ENCODE data around the gene PLEKHG3.

The PLEKHG3 gene

DNA sequence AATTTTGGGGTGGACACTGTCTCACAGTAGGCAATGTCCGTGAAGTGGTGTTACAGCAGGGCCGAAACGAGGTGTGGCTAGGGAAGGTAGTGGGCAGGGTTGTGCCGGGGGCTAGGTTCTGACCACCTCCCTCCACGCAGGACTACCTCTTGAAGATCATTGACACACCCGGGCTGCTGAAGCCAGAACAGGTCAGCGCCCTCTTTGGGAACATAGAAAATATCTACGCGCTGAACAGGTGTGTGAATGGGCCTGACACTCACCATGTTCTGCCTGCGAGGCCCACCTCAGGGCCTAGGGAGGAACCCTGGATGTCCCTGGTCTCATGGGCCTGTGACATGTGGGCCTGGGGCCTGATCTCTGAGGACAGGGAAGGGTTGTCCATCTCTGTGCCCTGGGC lies 24.6 kb downstream of the PLEKHG3 start:
- DNase-seq = no peak

DNA sequence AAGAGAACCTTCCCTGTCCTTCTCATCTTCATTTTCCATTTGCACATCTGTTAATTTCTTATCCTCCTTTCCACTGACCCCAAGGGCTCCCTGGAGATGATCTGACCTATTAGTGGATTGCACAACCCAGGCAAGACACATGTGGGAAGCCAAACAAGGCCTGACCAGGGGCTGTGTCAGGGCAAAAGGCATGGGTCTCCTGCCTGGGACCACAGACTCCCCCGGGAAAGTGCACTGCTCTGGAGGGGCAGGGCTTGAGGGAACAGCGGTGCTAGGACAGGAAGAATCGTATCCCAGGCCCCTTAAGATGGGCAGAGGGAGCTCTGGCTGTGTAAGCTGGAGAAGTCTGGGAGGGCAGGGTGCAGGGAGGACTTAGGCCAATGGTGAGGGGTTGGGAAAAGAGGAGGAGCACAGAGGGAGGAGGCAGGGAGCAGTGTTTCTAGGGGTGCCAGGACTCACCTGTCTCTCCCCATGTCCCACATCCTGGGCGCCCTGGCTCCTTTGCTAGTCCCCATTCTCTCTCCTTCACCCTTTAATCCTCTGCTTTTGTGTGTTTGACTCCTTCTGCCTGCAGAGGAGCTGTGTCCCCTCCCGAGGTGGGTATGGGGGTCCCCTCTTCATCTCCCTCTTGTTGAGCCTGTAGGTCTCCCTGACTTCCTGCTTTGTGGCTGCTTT lies 25.3 kb downstream of the PLEKHG3 start:
- DNase-seq = no peak

DNA sequence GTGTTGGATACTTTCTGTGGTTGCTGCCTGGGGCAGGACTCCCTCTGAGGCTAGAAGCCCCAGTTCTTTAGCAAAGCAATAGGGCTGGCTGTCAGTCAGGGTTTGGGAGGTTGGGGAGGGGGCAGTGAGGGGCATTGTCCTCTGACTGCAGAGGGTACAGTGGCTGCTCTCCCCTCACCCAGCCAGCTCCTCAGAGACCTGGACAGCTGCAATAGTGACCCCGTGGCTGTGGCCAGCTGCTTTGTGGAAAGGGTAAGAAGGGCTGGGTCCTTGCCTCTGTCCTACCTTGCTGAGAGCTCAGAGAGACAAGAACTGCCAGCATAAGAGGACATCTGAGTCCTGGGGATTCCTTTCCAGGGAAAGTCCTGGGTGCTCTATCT lies 25.8 kb downstream of the PLEKHG3 start:
- DNase-seq = no peak

DNA sequence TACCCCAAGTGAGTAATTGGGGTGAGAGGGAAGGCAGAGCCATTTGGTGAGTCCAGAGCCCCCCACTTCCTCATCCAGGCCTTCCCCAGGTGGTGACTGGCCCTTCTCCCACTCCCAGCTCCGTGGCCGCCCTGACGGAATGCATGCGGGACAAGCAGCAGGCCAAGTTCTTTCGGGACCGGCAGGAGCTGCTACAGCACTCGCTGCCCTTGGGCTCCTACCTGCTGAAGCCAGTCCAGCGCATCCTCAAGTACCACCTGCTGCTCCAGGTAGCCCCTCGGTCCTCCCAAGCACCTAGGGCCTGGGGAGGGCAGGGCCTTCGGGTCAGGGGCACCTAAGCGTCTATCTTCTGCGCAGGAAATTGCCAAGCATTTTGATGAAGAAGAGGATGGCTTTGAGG lies 26.5 kb downstream of the PLEKHG3 start:
- no peak for DNase-seq

DNA sequence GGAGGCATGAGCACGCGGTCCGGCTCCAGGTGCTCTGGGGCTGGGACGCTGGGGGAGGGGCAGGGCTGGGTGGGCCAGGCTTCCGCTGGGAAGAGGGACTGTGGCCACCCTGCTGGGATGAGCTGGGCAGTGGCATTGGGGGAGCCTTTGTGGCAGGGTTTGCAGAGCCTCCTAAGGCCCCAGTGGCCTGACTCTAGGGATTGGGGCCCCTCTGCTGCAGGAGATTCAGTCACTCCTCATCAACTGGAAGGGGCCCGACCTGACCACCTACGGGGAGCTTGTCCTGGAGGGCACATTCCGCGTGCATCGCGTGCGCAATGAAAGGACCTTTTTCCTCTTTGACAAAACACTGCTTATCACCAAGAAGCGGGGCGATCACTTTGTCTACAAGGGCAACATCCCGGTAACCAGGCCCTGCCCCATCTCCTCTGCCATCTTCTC lies 26.9 kb downstream of the PLEKHG3 start:
- no peak for DNase-seq

GRCh38 chr14:64732066-64732465 lies 27.8 kb downstream of the PLEKHG3 start:
- no peak for DNase-seq

DNA sequence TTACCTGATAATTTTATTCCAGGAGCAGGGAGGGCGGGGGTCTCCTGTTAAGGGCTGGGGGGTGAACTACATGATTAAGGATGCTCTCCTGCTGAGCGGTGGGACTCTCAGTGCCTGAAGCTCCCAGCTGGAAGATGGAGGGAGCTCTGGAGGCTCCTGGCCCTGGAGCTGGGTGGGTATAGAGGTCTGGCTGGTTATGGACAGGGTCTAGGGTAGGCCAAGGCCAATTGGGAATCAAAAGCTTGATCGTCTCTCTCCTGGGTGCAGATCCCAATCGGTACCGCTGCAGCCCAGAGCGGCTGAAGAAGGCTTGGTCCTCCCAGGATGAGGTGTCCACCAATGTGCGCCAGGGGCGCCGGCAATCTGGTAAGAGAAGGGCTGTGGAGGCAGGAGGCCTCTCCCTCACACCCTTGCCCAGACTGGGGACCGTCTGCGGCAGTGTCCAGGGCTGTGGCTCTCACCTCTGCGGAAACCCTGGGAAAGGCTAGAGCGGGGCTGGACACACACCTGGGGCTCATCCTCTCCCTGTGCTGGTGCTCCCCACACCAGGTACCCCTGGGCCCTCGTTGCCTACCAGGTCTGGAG lies 28.4 kb downstream of the PLEKHG3 start:
- no peak for DNase-seq

DNA sequence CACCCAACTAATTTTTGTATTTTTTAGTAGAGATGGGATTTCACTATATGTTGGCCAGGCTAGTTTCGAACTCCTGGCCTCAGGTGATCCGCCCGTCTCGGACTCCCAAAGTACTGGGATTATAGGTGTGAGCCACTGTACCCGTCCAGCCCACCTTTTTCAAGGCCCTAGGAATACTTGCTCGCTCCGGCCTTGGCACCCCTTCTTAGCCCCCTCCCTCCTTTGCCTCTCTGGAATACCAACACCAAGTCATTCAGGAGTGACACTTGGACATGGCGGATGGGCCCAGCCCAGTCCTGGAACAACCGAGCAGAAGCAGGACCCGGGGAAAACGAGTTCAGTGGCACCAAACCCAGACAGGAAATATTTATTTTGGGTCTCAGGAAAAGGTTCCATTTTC lies 29.1 kb downstream of the PLEKHG3 start:
- DNase-seq = no peak

DNA sequence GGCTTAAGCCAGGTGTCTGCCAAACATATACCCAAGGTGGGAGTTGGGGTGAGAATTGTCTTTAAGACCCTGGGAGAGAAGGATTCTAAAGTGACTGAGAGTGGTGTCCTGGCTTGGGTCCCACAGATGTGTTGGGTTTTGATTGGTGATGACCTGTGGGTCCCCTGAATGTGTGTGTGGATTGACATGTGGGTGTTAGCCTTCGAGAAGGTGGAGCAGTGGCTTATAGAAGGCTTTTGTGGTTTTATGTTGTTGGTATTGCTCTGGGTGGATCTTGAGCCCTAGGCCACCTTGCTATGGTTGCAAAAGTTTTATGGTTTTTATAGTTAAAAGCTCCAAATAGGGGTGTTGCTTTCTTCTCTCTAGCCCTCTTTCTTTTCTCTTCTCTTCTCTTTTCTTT lies 29.7 kb downstream of the PLEKHG3 start:
- DNase-seq = no peak

- no peak for DNase-seq
Observed at GRCh38 chr14:64734990-64735389, 30.8 kb downstream of the PLEKHG3 start.

- DNase-seq = no peak
Observed at GRCh38 chr14:64736271-64737169, 32.3 kb downstream of the PLEKHG3 start.

DNA sequence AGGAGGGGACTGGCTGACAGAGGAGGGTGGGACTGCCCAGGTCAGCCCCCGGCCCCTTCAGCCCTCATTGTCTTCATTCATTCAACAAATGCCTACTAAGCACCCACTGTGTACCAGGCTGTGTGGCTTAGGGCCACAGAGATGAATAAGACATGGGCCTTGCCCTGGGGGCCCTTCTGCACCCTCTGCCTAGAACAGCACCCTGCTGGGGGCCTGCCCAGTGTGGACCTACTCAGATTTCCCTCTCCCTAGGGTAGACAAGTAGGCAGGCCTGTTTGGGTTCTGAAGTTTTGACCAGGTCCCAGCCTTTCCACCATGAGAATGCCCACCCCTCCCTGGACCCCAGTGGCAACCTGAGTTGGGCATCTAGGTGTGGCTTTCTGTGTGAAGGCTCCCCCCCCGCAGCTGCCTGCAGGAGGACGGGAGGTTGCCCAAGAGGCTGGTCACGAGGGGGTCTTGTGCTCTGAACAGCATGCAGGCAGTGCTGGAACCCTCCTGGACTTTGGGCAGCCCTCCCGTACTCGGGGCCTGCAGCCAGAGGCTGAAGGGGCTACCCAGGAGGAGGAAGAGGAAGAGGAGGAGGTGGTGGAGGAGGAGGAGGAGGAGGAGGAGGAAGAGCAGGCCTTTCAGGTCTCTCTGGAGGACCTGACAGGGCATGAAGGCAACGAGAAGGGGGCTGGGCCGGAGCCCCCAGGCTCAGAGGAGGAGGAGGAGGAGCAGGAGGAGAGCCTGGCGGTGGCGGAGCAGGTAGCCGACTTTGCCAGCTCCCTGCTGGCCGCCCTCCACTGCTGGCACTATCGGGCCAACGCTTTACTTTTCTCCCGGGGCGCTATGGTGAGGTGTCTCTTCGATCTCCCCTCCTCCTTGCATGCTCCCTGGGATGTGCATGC lies 33.4 kb downstream of the PLEKHG3 start:
- DNase-seq = no peak

- no peak for DNase-seq
Observed at GRCh38 chr14:64738281-64738804, 34.1 kb downstream of the PLEKHG3 start.

DNA sequence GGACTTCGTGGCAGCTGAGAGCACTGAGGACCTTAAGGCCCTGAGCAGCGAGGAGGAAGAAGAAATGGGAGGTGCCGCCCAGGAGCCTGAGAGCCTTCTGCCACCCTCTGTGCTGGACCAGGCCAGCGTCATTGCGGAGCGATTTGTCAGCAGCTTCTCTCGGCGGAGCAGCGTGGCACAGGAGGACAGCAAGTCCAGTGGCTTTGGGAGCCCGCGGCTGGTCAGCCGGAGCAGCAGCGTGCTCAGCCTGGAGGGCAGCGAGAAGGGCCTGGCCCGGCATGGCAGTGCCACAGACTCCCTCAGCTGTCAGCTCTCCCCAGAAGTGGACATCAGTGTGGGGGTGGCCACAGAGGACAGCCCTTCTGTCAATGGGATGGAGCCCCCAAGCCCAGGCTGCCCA lies 37.0 kb downstream of the PLEKHG3 start:
- DNase-seq = no peak

- no peak for DNase-seq
Observed at GRCh38 chr14:64741961-64742360, 37.7 kb downstream of the PLEKHG3 start.

GRCh38 chr14:64743061-64743460 lies 38.8 kb downstream of the PLEKHG3 start:
- no peak for DNase-seq

- no peak for DNase-seq
Observed at GRCh38 chr14:64745511-64746091, 41.4 kb downstream of the PLEKHG3 start.

DNA sequence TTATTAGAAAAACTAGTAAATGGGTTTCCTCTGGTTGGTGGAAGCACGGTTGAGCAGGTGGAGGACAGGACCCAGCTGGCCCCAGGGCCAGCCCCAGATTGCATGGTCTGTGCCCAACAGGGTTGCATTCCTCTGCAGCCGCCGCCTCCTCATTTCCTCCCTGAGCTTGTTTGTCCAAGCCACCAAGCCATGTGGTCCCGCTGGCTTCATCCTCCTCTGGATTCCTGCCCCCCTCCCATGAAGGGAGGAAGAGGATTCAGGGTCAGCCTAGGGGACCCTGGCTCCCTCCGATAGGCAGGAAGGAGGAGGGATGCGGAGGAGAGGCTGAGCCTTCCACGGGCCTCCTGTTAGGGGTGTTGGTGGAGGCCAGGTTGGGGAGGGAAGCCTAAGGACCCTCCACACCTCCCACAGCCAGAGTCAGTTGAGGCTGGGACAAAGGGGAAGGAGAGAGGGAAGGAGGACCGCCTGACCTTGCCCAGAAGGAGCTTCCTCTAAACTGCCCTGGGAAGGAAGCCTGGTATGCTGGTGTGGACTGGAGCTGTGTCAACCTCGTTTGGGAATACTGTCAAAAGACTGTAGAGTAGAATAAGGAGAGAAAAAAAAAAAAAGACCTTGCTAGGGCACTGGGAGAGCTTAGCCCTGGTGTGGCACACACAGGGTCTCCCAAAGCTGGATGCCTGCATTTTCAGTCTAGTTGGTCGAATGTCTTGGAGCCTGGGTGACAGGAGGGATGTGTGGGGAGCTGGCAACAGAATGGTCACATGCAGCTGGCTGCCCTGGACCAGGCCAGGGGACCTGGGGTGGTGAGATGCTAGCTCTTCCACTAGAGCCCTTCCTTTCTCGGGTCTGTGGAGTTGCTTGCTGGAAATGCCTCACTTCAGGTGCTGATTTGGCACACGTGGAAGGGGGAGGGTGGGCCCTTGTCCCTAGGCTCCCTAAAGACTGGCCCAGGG lies 42.4 kb downstream of the PLEKHG3 start:
- no peak for DNase-seq

DNA sequence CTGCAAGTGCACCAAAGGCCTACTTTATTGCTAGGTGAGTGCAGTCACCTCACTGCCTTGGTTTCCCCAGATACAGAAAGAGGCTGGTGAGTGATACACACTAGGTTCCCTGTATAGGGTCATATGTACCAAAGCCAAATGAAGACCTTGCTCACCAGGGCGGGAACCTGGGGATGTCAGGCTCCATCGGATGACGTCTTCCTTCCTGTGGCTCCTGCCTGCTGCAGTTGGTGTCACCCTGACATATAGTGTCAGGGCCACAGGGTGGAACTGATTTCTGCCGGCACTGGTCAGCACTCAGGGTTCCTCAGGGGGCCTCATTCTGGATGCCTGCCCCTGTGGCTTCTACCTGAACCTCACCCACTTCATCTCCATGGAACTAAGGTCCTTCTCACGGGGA lies 43.1 kb downstream of the PLEKHG3 start:
- no peak for DNase-seq

DNA sequence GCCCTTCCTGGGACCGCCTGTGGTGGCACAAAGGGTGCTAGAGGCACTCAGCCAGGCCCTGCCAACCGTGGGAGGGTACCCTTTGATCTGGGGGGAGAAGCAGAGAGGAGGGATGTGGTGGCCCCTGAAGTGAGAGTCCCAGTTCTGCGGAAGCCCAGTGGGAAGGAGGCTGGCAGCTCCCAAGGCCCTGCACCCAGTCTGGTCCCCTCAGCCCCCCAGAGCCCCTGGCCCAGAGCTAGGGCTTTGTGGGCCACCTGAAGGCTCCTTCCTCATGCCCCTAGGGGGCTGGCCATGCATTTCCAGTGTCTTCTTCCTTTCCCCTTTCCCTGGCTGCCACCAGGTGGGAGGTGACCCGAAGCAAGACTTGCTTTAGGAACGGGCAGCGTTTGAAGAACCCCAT lies 44.3 kb downstream of the PLEKHG3 start:
- no peak for DNase-seq
